ENCODE results near the gene TRRAP. TPM values are rescaled to one million over a fixed set of nuclear protein-coding genes. Genes with fewer than 3 reads are reported as not detected.
A peak's percentile ranks its signal among the peaks of the same experiment; 100 is the strongest.
"Not testable (repeated sequence)": the region's sequence is repeated elsewhere in the genome, so short reads cannot be mapped to it uniquely, and the experiment has no call there.

The TRRAP gene
- total and polyA plus RNA-seq, 7 donors: 2.4 to 35.5 (median 18.9) TPM

DNA sequence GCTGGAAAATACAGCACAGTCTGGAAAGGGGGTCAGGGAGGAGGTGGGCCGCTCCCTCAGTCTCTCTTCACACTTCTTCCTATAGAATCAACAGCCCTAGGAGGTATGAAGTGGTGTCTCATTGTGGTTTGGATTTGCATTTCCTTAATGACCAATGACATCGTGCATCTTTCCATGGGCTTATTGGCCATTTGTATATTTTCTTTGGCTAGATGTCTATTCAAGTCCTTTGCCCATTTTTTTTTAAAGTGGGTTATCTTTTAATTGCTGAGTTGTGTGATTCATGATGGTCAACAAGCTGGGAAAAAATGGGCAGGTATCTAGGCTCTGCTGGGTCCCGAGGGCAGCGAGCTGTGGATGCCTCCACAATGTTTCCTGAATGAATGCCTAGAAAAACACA is 37.6 kb upstream of the TRRAP start:
- H3K27me3 ChIP-seq: peaks cover 0 to 22% (median 0%) of the 10 kb centered on the region in 3 donors
- no peak overlapping the region for H3K4me3 ChIP-seq
- H3K4me1 ChIP-seq: no peaks in the 10 kb centered on the region
- no peak for DNase-seq
- intact Hi-C loops (cut with DNase I): loop anchor here (1.0 kb wide), 1 partner anchor 407 kb away; no protein-coding TSS in a partner anchor
- H3K36me3 ChIP-seq: no peaks in the 10 kb centered on the region
- no peaks in the 10 kb centered on the region for H3K9me3 ChIP-seq
- no peak overlapping the region for H3K27ac ChIP-seq
- TF ChIP-seq EP300 (IDR thresholded peaks at IDR 0.05) (no peak), POLR2AphosphoS5 (IDR thresholded peaks at IDR 0.05) (no peak), POLR2A (IDR thresholded peaks at IDR 0.05) (no peak)
- TF ChIP-seq, protein P1, sequence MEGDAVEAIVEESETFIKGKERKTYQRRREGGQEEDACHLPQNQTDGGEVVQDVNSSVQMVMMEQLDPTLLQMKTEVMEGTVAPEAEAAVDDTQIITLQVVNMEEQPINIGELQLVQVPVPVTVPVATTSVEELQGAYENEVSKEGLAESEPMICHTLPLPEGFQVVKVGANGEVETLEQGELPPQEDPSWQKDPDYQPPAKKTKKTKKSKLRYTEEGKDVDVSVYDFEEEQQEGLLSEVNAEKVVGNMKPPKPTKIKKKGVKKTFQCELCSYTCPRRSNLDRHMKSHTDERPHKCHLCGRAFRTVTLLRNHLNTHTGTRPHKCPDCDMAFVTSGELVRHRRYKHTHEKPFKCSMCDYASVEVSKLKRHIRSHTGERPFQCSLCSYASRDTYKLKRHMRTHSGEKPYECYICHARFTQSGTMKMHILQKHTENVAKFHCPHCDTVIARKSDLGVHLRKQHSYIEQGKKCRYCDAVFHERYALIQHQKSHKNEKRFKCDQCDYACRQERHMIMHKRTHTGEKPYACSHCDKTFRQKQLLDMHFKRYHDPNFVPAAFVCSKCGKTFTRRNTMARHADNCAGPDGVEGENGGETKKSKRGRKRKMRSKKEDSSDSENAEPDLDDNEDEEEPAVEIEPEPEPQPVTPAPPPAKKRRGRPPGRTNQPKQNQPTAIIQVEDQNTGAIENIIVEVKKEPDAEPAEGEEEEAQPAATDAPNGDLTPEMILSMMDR (IDR thresholded peaks at IDR 0.05): no peak
- 38 to 63% methylated on average over 4 of the region's 4 CpGs for WGBS, 2 donors

DNA sequence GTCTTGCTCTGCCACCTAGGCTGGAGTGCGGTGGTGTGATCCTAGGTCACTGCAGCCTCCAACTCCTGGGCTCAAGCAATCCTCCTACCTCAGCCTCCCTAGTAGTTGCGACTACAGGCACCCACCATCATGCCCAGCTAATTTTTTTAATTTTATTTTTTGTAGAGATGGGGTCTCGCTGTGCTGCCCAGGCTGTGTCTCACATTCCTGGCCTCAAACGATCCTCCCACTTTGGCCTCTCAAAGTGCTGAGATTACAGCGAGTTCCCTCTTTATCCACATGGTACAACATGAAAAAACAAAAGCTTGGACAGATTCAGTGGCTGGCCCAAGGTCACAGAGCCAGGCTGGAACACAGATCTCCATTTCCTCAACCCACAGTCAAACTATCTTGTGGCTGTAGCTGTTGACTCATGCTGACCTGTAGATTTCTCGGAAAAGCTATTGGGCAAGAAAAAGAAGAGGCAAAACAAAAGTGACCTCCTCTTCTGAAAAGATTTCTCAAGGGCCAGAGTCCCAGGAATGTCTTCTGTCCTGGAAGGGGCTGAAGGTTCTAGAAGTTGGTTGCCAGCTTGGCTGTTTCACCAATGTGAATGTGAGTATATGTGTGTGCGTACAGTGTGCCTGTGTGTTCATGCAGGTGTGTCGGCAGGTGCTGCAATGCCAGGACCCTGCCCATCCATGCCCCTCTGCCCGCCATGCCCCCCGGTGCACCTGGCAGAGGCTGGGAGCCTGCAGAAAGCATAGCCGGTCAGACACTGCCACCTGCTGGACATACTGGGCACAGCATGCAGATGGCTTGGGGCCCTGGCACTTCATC is 36.9 kb upstream of the TRRAP start:
- TF ChIP-seq POLR2A (IDR thresholded peaks at IDR 0.05) (no peak), POLR2AphosphoS5 (IDR thresholded peaks at IDR 0.05) (no peak), EP300 (IDR thresholded peaks at IDR 0.05) (no peak)
- TF ChIP-seq, protein P1 (IDR thresholded peaks at IDR 0.05): peak; percentile 73 to 99 (median 96)
- 34 to 43% methylated on average over 11 of the region's 11 CpGs for WGBS, 2 donors
- H3K9me3 ChIP-seq: no peaks in the 10 kb centered on the region
- DNase-seq: peak; percentile 74
- intact Hi-C loops (cut with DNase I): loop anchor here (1.0 kb wide), 1 partner anchor 408 kb away; no protein-coding TSS in a partner anchor
- H3K27me3 ChIP-seq: peaks cover 0 to 15% (median 0%) of the 10 kb centered on the region in 3 donors
- H3K27ac ChIP-seq: no peak overlapping the region
- no peak overlapping the region for H3K4me3 ChIP-seq
- H3K4me1 ChIP-seq: no peaks in the 10 kb centered on the region
- no peaks in the 10 kb centered on the region for H3K36me3 ChIP-seq

DNA sequence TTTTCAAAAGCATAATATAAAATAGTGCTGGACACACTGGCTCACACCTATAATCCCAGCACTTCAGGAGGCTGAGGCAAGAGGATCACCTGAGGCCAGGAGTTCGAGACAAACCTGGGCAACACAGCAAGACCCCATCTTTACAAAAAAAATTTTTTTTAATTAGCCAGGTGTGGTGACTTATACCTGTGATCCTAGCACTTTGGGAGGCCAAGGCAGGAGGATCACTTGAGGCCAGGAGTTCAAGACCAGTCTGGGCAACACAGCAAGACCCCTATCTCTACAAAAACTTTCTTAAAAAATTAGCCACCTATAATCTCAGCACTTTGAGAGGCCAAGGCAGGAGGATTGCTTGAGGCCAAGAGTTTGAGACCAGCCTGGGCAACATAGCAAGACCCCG is 35.8 kb upstream of the TRRAP start:
- H3K27me3 ChIP-seq; H3K9me3 ChIP-seq; H3K4me1 ChIP-seq; H3K36me3 ChIP-seq; intact Hi-C loops (cut with DNase I); H3K4me3 ChIP-seq; DNase-seq; H3K27ac ChIP-seq: not testable (repeated sequence)
- 58 to 71% methylated on average over 2 of the region's 2 CpGs for WGBS, 2 donors

DNA sequence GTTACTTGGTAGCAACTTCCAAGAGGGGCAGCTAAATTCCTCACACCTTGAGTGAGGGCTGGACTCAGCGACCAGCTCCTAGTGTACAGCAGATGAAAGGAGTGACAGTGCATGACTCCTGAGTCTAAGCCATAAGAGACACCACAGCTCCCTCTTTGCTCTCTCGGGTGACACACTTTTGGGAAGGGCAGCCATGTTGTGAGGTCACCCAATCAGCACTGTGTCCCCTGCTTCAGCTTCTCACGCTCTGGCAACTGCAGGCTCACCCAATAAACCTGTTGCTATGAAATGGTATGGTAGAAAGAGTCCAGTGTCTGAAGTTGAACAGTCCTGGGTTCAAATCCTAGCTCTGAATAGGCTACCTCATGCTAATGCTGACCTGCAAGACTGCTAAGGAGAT is 29.4 kb upstream of the TRRAP start:
- no peaks in the 10 kb centered on the region for H3K36me3 ChIP-seq
- peaks cover 0 to 18% (median 8%) of the 10 kb centered on the region in 4 donors for H3K9me3 ChIP-seq
- H3K4me1 ChIP-seq: no peaks in the 10 kb centered on the region
- TF ChIP-seq POLR2A (IDR thresholded peaks at IDR 0.05) (no peak), POLR2AphosphoS5 (IDR thresholded peaks at IDR 0.05) (no peak), EP300 (IDR thresholded peaks at IDR 0.05) (no peak)
- TF ChIP-seq, protein P1 (IDR thresholded peaks at IDR 0.05): no peak
- no peak overlapping the region for H3K27ac ChIP-seq
- intact Hi-C loops (cut with DNase I): no loop called here
- H3K27me3 ChIP-seq: no peaks in the 10 kb centered on the region
- no peak for DNase-seq
- no peak overlapping the region for H3K4me3 ChIP-seq
- WGBS, 2 donors: 87 to 92% methylated on average over 3 of the region's 3 CpGs

DNA sequence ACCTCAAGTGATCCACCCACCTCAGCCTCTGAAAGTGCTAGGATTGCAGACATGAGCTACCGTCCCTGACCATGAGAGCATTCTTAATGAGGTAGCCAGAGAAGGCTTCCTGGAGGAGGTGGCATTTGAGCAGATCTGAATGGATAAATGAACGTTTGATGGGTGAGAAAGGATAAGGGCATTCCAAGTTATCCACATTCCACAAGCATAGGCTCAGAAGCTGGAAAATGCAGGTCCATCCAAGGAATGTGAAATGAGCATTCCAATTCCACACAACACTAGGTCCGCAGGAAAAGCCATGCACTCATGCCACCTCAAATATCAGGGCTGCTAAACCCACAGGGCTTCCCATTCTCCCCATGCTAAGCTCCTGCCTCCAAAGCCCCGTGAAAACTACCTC is 25.5 kb upstream of the TRRAP start:
- H3K4me1 ChIP-seq: no peaks in the 10 kb centered on the region
- intact Hi-C loops (cut with DNase I): no loop called here
- no peaks in the 10 kb centered on the region for H3K27me3 ChIP-seq
- H3K9me3 ChIP-seq: peaks cover 0 to 16% (median 8%) of the 10 kb centered on the region in 4 donors
- no peak for DNase-seq
- TF ChIP-seq, protein P1 (IDR thresholded peaks at IDR 0.05): no peak
- TF ChIP-seq POLR2AphosphoS5 (IDR thresholded peaks at IDR 0.05) (no peak), POLR2A (IDR thresholded peaks at IDR 0.05) (no peak), EP300 (IDR thresholded peaks at IDR 0.05) (no peak)
- H3K27ac ChIP-seq: no peak overlapping the region
- H3K4me3 ChIP-seq: no peak overlapping the region
- 56 to 78% methylated on average over 4 of the region's 4 CpGs for WGBS, 2 donors
- no peaks in the 10 kb centered on the region for H3K36me3 ChIP-seq
